Keratinocyte (primary cell): Measurements from ENCODE around the gene LAMC3. TPM values are rescaled to one million over a fixed set of nuclear protein-coding genes. Genes with fewer than 3 reads are reported as not detected.

ENCODE experiments used
- DNase-seq: peaks from one replicate; pipeline ENCODE4 v3.0.0-alpha.2; 2011; ENCODE audit warnings: low read depth, missing footprints, low spot score
- FAIRE-seq: peaks from 2 replicates; lab custom pipeline; 2011; peaks lifted over from hg19 to GRCh38; lab: Jason Lieb, UNC
- H2AFZ ChIP-seq: 2 replicates; pipeline ENCODE4 v1.6.0; 2012; ENCODE audit warnings: low read length, control low read depth, inconsistent platforms; ENCODE audit not compliant: control insufficient read depth
- H3K27ac ChIP-seq: 2 replicates; pipeline ENCODE4 v1.5.1; 2011; ENCODE audit warnings: low read length; ENCODE audit not compliant: control insufficient read depth, insufficient read depth
- H3K27me3 ChIP-seq: 3 replicates; pipeline ENCODE4 v1.6.0; 2011; ENCODE audit warnings: low read length; ENCODE audit not compliant: control insufficient read depth, insufficient read depth; ENCODE audit errors: extremely low read depth
- H3K36me3 ChIP-seq, 2 experiments: 2 replicates in 1 of 2; 3 replicates in 1 of 2; pipeline ENCODE4 v1.5.1; 2011; ENCODE audit warnings: low read length in 2 of 2, mild to moderate bottlenecking in 1 of 2; ENCODE audit not compliant: control insufficient read depth in 2 of 2, insufficient read depth in 2 of 2; ENCODE audit errors: extremely low read depth in 1 of 2
- H3K4me1 ChIP-seq: 3 replicates; pipeline ENCODE4 v1.5.1; 2011; ENCODE audit warnings: low read length; ENCODE audit not compliant: control insufficient read depth, insufficient read depth; ENCODE audit errors: extremely low read depth
- H3K4me2 ChIP-seq: 3 replicates; pipeline ENCODE4 v1.6.0; 2011; ENCODE audit warnings: low read depth, low read length; ENCODE audit not compliant: control insufficient read depth, insufficient read depth; ENCODE audit errors: extremely low read depth
- H3K4me3 ChIP-seq, 3 experiments: fragments of 200-600 bp in 1 of 3; sonication (generic) in 1 of 3; 2 replicates in 2 of 3; 3 replicates in 1 of 3; pipeline ENCODE4 v1.5.1; 2011 to 2016; ENCODE audit warnings: low read length in 3 of 3, mild to moderate bottlenecking in 3 of 3, control low read depth in 2 of 3, inconsistent platforms in 1 of 3, low read depth in 1 of 3, mixed read lengths in 1 of 3, mixed run types in 1 of 3, moderate library complexity in 1 of 3; ENCODE audit not compliant: control insufficient read depth in 2 of 3, insufficient read depth in 2 of 3; ENCODE audit errors: extremely low read depth in 1 of 3
- H3K79me2 ChIP-seq: 2 replicates; pipeline ENCODE4 v1.6.0; 2012; ENCODE audit warnings: low read length; ENCODE audit not compliant: control insufficient read depth, insufficient read depth
- H3K9ac ChIP-seq: 3 replicates; pipeline ENCODE4 v1.6.0; 2011; ENCODE audit warnings: low read length; ENCODE audit not compliant: control insufficient read depth, insufficient read depth; ENCODE audit errors: extremely low read depth
- H3K9me1 ChIP-seq: 3 replicates; pipeline ENCODE4 v1.6.0; 2011; ENCODE audit warnings: low read length; ENCODE audit not compliant: control insufficient read depth, insufficient read depth; ENCODE audit errors: extremely low read depth
- H3K9me3 ChIP-seq: 2 replicates; pipeline ENCODE4 v1.5.1; 2012; ENCODE audit warnings: low read depth, low read length; ENCODE audit not compliant: control insufficient read depth
- H4K20me1 ChIP-seq: 3 replicates; pipeline ENCODE4 v1.6.0; 2011; ENCODE audit warnings: low read length; ENCODE audit not compliant: control insufficient read depth, insufficient read depth; ENCODE audit errors: extremely low read depth
- EZH2 ChIP-seq: IDR thresholded peaks from one replicate; pipeline ENCODE4 v1.6.1; 2012; ENCODE audit warnings: inconsistent platforms, mild to moderate bottlenecking, low read length, moderate library complexity
- dilution Hi-C: fragments of 300-500 bp; cut with MboI; formaldehyde crosslinking; loops from one replicate; pipeline ENCODE4 v1.7.0; 2020; ENCODE audit warnings: low sequenced_read_pairs; ENCODE audit not compliant: extremely low pct_ligation_motif_present
- polyA plus RNA-seq, 5 experiments: library from polyadenylated mRNA; depleted of rRNA in 3 of 5; stranded (reverse) in 3 of 5; stranded (forward) in 1 of 5; unstranded in 1 of 5; fragments of >200 nt; gene quantifications; 1 replicate in 1 of 5; 2 replicates in 3 of 5; 3 replicates in 1 of 5; pipeline versions ENCODE4 v1.2.1 to v1.2.3, GENCODE V29; 2011 to 2012; ENCODE audit warnings: missing spikeins in 2 of 5, low read depth in 1 of 5, low replicate concordance in 1 of 5
- TF ChIP-seq, protein P1 (sequence below), 3 experiments: IDR thresholded peaks in 1 of 3; conservative IDR thresholded peaks in 1 of 3; optimal IDR thresholded peaks in 1 of 3; 2 replicates in 2 of 3; 3 replicates in 1 of 3; pipeline versions ENCODE3 to v1.5.1; 2011; ENCODE audit warnings: low read length in 3 of 3, mild to moderate bottlenecking in 3 of 3, moderate library complexity in 2 of 3, control low read depth in 1 of 3, inconsistent platforms in 1 of 3; ENCODE audit not compliant: insufficient read depth in 2 of 3; ENCODE audit errors: extremely low read depth in 1 of 3

The LAMC3 gene
- polyA plus RNA-seq, 1 donor (not counting 4 experiments of a cell fraction or from before 2014, with no cell fraction given) = not detected

DNA sequence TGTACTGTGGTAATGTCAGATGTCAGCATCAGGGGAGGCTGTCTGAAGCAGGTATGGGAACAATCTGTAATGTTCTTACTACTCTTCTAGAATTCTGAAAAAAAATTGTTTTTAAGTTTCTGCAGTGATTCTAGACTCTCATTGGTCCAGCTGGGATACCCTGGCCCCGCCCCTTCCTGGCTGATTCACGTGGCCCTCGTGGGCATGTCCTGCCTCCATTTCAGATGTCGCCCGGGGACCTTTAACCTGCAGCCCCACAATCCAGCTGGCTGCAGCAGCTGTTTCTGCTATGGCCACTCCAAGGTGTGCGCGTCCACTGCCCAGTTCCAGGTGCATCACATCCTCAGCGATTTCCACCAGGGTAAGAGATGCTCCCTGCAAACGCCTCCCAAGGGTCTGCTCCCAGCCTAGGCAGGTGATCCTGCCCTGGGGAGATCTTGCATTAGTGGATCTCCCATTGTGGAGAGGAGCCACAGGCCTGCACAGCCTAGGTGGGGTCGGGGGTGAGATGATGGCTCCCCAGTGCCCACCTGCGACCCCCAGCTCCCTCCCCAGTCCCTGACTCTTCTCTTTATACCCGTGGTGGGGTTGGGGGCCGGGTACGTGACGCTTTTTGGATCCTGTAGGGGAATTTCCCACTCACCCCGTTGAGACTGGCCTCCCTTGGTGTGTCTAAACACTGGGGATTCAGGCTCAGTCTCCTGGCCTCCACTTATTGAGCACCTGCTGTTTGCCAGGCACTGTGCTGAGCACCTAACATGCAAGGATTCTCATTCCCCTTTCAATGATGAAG is 36.5 kb downstream of the LAMC3 start:
- no peaks in the 10 kb centered on the region for H3K9me3 ChIP-seq
- dilution Hi-C loops = no loop called here
- no peak overlapping the region for H3K4me3 ChIP-seq
- H3K4me1 ChIP-seq = peaks cover 2% of the 10 kb centered on the region
- H3K9me1 ChIP-seq = no peaks in the 10 kb centered on the region
- H3K79me2 ChIP-seq = no peaks in the 10 kb centered on the region
- H3K27me3 ChIP-seq = no peaks in the 10 kb centered on the region
- FAIRE-seq (no peak), DNase-seq (no peak)
- no peak overlapping the region for H2AFZ ChIP-seq
- H3K9ac ChIP-seq = no peak overlapping the region
- no peaks in the 10 kb centered on the region for H3K36me3 ChIP-seq
- no peak overlapping the region for H3K27ac ChIP-seq
- TF ChIP-seq, protein P1, sequence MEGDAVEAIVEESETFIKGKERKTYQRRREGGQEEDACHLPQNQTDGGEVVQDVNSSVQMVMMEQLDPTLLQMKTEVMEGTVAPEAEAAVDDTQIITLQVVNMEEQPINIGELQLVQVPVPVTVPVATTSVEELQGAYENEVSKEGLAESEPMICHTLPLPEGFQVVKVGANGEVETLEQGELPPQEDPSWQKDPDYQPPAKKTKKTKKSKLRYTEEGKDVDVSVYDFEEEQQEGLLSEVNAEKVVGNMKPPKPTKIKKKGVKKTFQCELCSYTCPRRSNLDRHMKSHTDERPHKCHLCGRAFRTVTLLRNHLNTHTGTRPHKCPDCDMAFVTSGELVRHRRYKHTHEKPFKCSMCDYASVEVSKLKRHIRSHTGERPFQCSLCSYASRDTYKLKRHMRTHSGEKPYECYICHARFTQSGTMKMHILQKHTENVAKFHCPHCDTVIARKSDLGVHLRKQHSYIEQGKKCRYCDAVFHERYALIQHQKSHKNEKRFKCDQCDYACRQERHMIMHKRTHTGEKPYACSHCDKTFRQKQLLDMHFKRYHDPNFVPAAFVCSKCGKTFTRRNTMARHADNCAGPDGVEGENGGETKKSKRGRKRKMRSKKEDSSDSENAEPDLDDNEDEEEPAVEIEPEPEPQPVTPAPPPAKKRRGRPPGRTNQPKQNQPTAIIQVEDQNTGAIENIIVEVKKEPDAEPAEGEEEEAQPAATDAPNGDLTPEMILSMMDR (optimal IDR thresholded peaks at IDR 0.05 in 1 of 3, IDR thresholded peaks at IDR 0.05 in 1 of 3, conservative IDR thresholded peaks at IDR 0.05 in 1 of 3; ENCODE audit: extremely low read depth in 1 of 3, insufficient read depth in 2 of 3, low read length in 3 of 3) = no peak
- no peak for TF ChIP-seq EZH2
- no peaks in the 10 kb centered on the region for H4K20me1 ChIP-seq
- no peak overlapping the region for H3K4me2 ChIP-seq

DNA sequence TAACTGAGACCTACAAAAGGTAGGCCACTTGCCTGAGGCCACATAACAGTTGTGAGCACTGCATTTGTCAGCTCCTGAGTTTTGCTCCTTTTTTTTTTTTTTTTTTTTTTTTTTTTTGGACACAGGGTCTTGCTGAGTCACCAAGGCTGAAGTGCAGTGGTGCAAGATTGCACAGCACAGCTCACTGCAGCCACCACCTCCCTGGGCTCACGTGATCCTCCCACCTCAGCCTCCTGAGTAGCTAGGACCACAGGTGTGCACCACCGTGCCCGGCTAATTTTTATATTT is 37.1 kb downstream of the LAMC3 start:
- H3K79me2 ChIP-seq = no peaks in the 10 kb centered on the region
- H3K4me3 ChIP-seq = no peak overlapping the region
- peaks cover 2% of the 10 kb centered on the region for H3K4me1 ChIP-seq
- no peaks in the 10 kb centered on the region for H3K36me3 ChIP-seq
- H2AFZ ChIP-seq = no peak overlapping the region
- H3K27me3 ChIP-seq = no peaks in the 10 kb centered on the region
- TF ChIP-seq, protein P1 (optimal IDR thresholded peaks at IDR 0.05 in 1 of 3, IDR thresholded peaks at IDR 0.05 in 1 of 3, conservative IDR thresholded peaks at IDR 0.05 in 1 of 3; ENCODE audit: extremely low read depth in 1 of 3, insufficient read depth in 2 of 3, low read length in 3 of 3) = no peak
- no peak for TF ChIP-seq EZH2
- H3K9me1 ChIP-seq = no peaks in the 10 kb centered on the region
- no peaks in the 10 kb centered on the region for H3K9me3 ChIP-seq
- dilution Hi-C loops = no loop called here
- no peak for FAIRE-seq
- no peak for DNase-seq
- no peak overlapping the region for H3K4me2 ChIP-seq
- no peaks in the 10 kb centered on the region for H4K20me1 ChIP-seq
- H3K9ac ChIP-seq = no peak overlapping the region
- H3K27ac ChIP-seq = no peak overlapping the region
